HG03565 (cell line): Measurements from ENCODE around the gene NPPB.

Source experiments
- ATAC-seq: cut with Tn5 transposase; IDR thresholded peaks from one replicate; pipeline ENCODE4 v1.9.1; 2021; ENCODE audit warnings: mild to moderate bottlenecking, moderate library complexity; ENCODE audit not compliant: unreplicated experiment

The NPPB gene

DNA sequence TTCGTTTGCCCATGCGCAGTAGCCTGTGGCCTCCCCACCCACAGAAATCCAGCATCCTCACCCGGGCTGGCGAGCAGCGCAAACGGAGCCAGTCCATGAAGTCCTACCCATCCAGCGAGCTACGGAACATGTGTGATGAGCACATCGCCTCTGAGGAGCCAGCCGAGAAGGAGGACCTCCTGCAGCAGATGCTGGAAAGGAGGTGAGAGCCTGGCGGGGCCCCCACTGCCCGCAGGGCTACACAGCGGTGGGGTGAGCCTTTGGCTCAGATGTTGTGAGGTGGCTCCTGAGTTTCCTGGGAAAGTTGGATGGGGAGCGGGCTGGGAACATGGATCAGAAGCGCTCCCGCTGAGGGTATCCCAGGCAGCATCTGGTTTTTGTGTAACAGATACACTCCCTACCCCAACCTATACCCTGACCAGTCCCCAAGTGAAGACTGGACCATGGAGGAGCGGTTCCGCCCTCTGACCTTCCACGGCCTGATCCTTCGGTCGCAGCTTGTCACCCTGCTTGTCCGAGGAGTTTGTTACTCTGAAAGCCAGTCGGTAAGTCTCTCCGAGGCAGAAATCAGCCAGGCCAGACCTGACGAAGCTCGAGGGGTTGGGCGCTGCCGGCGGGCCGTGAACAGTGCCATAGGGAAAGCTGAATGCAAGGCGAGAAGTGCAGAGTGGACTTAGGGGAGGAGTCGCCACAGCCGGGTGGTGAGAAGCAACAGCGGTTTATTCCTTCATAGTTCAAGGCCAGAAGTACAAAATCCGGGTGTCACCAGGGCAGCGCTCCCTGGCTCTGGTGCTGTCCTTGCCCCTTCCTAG is 21.6 kb downstream of the NPPB start:
- no peak for ATAC-seq

DNA sequence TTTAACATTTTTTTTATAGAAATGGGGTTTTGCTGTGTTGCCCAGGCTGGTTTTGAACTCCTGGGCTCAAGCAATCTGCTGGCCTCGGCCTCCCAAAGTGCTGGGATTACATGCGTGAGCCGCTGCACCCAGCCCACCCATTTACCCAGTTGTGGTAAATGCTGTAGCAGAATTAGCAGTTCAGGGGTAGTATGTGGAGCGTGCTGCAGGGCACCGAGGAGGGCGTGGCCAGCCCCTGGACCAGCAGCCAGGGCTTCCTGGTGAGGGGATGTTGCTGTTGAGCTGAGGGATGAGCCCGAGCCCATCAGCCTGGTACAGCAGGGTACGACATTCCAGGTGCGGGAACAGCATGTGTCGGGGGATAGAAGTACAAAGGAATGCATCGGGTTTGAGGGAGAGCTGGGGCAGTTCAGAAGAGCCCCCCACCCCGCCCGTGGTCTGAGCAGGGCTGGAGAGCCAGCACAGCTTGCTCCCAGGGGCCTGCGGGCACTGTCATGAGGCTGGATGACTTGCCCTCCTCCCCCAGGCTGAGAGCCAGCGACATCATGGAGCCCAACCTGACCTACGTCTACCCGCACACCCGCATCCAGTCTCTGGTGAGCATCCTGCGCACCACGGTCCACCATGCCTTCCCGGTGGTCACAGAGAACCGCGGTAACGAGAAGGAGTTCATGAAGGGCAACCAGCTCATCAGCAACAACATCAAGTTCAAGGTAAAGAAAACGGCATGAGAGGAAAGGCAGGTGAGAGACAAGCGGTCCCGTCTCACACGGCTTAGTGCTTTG is 23.1 kb downstream of the NPPB start:
- no peak for ATAC-seq

DNA sequence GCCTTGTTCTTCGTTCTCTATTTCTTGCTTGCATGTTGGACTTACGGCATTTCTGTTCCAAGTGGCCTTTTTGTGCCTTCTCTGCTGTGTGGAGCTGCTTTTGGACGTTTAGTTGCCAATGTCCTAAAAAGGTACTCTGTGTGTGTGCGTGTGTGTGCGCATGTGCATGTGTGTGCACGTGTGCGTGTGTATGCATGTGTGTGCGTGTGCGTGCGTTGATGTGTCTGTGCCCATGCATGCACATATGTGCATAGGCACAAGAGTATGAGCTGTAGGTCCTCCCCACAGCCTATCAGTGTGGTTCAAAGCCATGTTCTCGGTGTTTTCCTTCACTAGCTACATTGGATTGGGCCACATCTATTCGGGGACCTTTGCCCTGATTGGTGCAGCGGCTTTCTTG is 24.8 kb downstream of the NPPB start:
- ATAC-seq = no peak

DNA sequence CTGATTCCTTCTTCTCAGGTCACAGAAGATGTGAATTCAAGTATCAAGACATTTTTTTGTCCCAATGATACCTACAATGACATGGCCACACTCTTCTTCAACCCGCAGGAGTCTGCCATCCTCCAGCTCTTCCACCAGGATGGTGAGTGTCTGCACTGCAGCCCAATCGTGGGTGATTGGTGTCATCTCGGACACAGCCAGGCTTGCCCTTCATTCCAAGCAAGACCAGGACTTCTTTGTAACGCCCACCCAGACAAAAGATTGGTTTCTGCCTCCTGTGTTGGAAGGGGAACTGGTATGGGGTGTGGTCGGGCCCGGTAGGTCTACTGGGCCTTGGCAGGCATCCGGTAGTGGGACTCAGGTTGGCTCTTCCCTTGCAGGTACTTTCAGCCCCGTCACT is 25.2 kb downstream of the NPPB start:
- ATAC-seq = no peak

DNA sequence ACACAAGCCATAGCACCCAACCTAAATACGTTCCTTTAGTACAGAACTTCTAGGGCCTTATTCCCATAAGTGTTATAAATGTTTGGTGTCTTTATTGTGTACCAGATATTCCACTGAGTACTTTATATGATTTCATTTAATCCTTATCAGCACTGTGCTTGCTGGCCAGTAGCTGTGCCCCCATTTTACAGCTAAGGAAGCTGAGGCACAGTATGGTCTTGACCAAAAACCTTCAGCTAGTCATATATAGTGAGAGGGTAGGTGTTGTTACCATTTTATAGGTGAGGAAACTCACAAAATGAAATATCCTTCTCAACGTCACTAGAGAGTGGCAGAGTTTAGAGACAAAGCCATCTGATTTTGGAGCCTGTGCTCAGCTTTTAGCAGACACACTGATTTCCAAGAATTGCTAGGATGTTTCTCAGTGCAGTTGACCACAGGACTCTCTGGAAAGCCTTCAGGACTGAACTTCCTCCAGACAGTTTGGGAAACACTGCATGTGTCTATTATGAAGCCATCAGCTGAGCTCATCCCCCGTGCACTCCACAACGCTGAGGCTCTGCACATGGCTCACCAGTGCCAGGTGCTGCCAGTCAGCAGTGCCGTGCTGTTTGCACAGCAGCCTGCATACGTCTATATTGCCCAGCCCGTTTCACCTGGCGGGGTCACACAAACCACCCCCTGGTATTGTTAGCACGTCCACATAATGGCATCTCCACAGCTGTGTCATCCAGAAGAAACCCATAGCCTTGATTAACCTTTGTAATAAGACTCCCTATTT is 26.6 kb downstream of the NPPB start:
- ATAC-seq = no peak

DNA sequence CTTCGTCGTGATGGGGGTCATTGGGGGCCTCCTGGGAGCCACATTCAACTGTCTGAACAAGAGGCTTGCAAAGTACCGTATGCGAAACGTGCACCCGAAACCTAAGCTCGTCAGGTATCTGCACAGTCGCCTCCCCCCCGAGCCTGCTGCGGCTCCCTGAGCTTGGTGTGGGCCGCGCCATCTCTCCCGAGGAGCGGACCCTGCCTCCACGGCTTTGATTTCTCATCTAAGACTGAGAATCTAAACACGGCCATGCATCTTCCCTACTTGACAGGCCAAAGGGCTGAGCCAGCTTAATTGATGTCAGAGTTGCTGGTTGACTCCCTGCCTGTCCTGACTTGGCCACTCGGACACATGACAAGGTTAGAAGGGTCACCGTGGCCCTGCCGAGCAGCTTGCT is 30.2 kb downstream of the NPPB start:
- no peak for ATAC-seq

DNA sequence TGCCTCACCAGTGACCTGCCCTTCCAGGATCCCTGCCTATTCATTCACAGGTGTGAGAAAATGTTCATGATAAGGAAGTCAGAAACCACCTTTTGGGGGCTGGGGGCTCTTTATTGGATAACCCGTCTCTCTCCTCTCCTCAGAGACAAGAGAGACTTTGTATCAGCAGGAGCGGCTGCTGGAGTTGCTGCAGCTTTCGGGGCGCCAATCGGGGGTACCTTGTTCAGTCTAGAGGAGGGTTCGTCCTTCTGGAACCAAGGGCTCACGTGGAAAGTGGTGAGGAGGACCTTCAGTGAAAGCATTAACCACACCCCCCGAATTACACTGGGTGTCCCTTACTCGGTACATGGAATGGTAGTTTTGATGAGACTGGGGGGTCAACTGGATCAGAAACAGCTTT is 31.8 kb downstream of the NPPB start:
- ATAC-seq = no peak

DNA sequence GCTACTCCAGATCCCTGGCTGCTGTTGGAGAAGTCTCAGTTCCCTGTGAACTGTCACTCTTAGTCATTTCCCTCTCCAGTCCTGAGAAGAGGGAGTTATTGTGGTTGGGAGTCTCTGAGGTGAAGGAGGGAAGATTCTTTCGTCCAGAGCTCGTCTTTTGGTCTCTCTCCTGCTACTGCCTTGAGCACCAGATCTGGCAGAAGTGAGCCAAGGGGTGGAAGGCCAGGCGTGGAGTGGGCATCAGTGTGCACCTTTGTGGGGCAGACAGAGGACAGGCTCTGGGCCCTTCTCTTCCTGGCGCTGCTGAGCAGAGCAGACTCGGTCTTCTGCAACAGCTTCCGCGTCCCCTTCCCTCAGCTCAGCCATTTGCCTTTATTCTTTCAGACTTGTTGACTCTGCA is 33.6 kb downstream of the NPPB start:
- ATAC-seq = no peak

DNA sequence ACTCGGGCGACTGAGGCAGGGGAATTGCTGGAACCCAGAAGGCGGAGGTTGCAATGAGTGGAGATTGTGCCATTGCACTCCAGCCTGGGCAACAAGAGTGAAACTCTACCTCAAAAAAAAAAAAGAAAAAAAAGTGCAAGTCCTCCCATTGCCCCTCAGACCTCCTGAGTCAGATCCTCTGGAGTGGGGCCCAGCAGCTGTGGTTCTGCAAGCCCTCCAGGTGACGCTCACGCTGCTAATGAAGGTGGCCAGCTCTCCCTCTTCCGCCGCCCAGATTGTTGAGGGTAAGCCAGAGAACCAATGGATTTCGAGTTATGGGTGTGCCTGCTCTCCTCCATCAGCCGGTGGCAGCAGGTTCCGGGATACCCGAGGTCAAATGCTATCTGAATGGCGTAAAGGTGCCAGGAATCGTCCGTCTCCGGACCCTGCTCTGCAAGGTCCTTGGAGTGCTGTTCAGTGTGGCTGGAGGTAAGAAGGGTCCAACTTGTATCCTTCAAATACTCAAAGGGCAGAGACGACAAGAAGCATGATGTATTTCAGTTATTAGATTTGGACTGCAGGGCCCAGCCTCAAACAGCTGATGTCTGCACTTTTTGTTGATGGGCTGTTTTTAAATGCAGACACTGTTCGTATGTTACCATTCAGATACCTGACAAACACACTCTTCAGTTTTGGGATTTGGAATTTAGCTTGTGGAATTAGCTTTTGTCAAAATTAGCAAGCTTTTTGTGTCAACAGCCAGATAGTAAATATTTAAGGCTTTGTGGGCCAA is 35.2 kb downstream of the NPPB start:
- ATAC-seq = no peak

DNA sequence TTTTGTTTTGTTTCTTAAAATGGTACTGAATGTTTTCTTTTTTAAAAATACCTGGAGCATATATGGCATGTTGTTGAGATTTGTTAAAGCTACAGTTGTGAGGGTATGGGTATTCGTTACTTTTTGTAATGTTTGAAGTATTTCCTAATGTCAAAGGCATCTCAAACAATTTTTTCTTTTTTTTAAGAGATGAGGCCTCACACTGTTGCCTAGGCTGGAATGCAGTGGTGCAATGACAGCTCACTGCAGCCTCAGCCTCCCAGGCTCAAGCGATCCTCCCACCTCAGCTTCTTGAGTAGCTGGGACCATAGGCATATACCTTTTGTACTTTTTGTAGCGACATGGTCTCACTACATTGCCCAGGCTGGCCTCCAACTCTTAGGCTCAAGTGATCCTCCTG is 36.7 kb downstream of the NPPB start:
- no peak for ATAC-seq

DNA sequence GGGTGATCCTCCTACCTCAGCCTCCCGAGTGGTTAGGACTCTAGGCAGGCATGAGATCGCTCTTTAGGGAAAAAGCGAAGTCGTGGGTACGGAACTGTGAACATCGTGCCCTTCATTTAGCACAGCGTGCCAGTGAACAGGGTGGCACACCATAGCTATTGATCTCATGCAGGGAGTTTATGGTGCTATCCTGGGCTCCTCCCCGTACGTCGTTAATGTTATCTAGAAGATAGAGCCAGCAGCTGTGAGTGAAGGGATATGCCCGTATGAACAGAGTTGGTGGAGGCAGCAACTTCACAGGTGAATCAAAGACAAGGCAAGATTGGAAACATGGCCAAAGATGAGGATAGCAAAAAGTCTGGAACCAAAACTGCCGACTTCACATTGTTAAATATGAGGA is 41.6 kb downstream of the NPPB start:
- no peak for ATAC-seq

DNA sequence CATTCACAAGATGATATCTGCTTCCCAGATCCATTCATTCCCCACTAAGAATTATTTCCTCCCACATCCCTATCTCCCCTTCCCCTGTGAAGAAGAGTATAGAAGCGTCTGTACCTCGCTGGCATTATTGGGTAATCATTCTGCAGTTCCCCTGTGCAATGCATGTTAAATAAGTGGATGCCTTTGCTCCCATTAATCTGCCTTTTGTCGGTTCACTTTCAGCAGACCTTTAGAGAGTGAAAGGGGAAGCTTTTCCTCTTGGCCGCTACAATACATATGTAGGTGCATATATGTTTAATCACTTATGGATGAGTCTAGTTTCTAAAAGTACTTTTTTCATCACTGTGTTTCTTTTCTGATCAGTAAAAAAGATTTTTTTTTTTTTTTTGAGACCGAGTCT is 45.7 kb downstream of the NPPB start:
- no peak for ATAC-seq
